ENCODE data around the gene MTIF2. TPM values are rescaled to one million over a fixed set of nuclear protein-coding genes. Genes with fewer than 3 reads are reported as not detected.
"Not testable (repeated sequence)": the region's sequence is repeated elsewhere in the genome, so short reads cannot be mapped to it uniquely, and the experiment has no call there.

MTIF2 gene
- polyA plus RNA-seq (ENCODE audit: insufficient read length in 10 of 10) = 10 to 100 TPM; 17.0 to 23.7 (median 21.4) TPM
- long read RNA-seq, donor 1 = 0 reads
- long read RNA-seq, donor 2, partial matches to known transcripts = 6 of 6 reads
- long read RNA-seq, donor 2, other reads (novel, unspliced or antisense) = 0 of 6 reads
- long read RNA-seq, donor 3 = 0 reads
- long read RNA-seq, donor 4, partial matches to known transcripts = 0 of 1 reads
- long read RNA-seq, donor 4, other reads (novel, unspliced or antisense) = 0 of 1 reads
- long read RNA-seq, donor 5, partial matches to known transcripts = 0 of 1 reads
- long read RNA-seq, donor 5, other reads (novel, unspliced or antisense) = 0 of 1 reads
- long read RNA-seq, donor 6, partial matches to known transcripts = 0 of 2 reads
- long read RNA-seq, donor 6, other reads (novel, unspliced or antisense) = 0 of 2 reads
- long read RNA-seq, donor 7 = 0 reads
- long read RNA-seq, donor 8 = 0 reads
- long read RNA-seq, donor 9, partial matches to known transcripts = 0 of 1 reads
- long read RNA-seq, donor 9, other reads (novel, unspliced or antisense) = 0 of 1 reads

GRCh38 chr2:55268907-55269644 is at the start of gene MTIF2:
TSS of gene MTIF2 (minus strand) at chr2:55269231. CDS start at chr2:55263858, 5,373 bp downstream.
- DNase-seq = peak; percentile 93 to 97 (median 95)

GRCh38 chr2:55314985-55315384 is 46.0 kb upstream of the MTIF2 start:
- DNase-seq = no peak

- DNase-seq = no peak
Observed at GRCh38 chr2:55311444-55311870, 42.4 kb upstream of the MTIF2 start.

- DNase-seq = peak in 1 of 3 donors; percentile 11
Observed at GRCh38 chr2:55309446-55309845, 40.4 kb upstream of the MTIF2 start.

GRCh38 chr2:55302241-55302640 is 33.2 kb upstream of the MTIF2 start:
- DNase-seq = no peak

GRCh38 chr2:55301277-55301676 is 32.2 kb upstream of the MTIF2 start:
- DNase-seq = no peak

GRCh38 chr2:55296393-55296792 is 27.4 kb upstream of the MTIF2 start:
- no peak for DNase-seq

- DNase-seq = no peak
Observed at GRCh38 chr2:55283083-55283482, 14.1 kb upstream of the MTIF2 start.

GRCh38 chr2:55282110-55282917 is 13.3 kb upstream of the MTIF2 start:
- DNase-seq = peak; percentile 81 to 96 (median 90)

- not testable (repeated sequence) for DNase-seq
Observed at GRCh38 chr2:55280851-55281546, 12.0 kb upstream of the MTIF2 start.

GRCh38 chr2:55279859-55280424 is 10.9 kb upstream of the MTIF2 start:
- DNase-seq = not testable (repeated sequence)

- not testable (repeated sequence) for DNase-seq
Observed at GRCh38 chr2:55279214-55279835, 10.3 kb upstream of the MTIF2 start.

GRCh38 chr2:55277310-55277709 is 8.3 kb upstream of the MTIF2 start:
- DNase-seq = no peak

- DNase-seq = not testable (repeated sequence)
Observed at GRCh38 chr2:55274346-55274745, 5.3 kb upstream of the MTIF2 start.

- peak in 2 of 3 donors; percentile 15 to 52 for DNase-seq
Observed at GRCh38 chr2:55269645-55269990, 587 bp upstream of the MTIF2 start.

GRCh38 chr2:55268288-55268906 is 634 bp downstream of the MTIF2 start:
- peak in 1 of 3 donors; percentile 6 for DNase-seq

- not testable (repeated sequence) for DNase-seq
Observed at GRCh38 chr2:55259586-55259985, 9.4 kb downstream of the MTIF2 start.

GRCh38 chr2:55252832-55253231 is 16.2 kb downstream of the MTIF2 start:
- DNase-seq = no peak

- DNase-seq = no peak
Observed at GRCh38 chr2:55247025-55247424, 22.0 kb downstream of the MTIF2 start.

GRCh38 chr2:55245411-55245810 is 23.6 kb downstream of the MTIF2 start:
- no peak for DNase-seq
